Fibroblast of pulmonary artery (primary cell): Measurements from ENCODE around the gene ASIC3.

ENCODE experiments used
- DNase-seq: peaks from one replicate; pipeline ENCODE4 v3.0.0-alpha.2; 2010; ENCODE audit warnings: low read depth
- H3K4me3 ChIP-seq: replicated peaks from 2 replicates; pipeline ENCODE4 v1.5.1; 2011; ENCODE audit warnings: low read depth, mild to moderate bottlenecking, control low read depth, low read length, moderate library complexity
- CTCF ChIP-seq: IDR thresholded peaks from 2 replicates; pipeline ENCODE4 v1.5.1; 2011; ENCODE audit warnings: mild to moderate bottlenecking, control low read depth, low read length, inconsistent platforms; ENCODE audit errors: missing control alignments

Gene ASIC3

GRCh38 chr7:151087245-151088018 lies 39.1 kb downstream of the ASIC3 start:
- peak; percentile 62 for DNase-seq

GRCh38 chr7:151088019-151088855 lies 39.9 kb downstream of the ASIC3 start:
- H3K4me3 ChIP-seq = peak overlapping the region; percentile 79
- TF ChIP-seq CTCF = no peak
- no peak for DNase-seq

More at GRCh38 chr7:151087245-151088018, 39.1 kb downstream of the ASIC3 start:
- H3K4me3 ChIP-seq = peak overlapping the region; percentile 79
- TF ChIP-seq CTCF = no peak

- no peak for TF ChIP-seq CTCF
- peak; percentile 62 for DNase-seq
- peak overlapping the region; percentile 79 for H3K4me3 ChIP-seq
Observed at GRCh38 chr7:151088856-151089699, 40.7 kb downstream of the ASIC3 start.

- TF ChIP-seq CTCF = no peak
- no peak for DNase-seq
- no peak overlapping the region for H3K4me3 ChIP-seq
Observed at GRCh38 chr7:151089893-151090730, 41.8 kb downstream of the ASIC3 start.

- H3K4me3 ChIP-seq = no peak overlapping the region
- TF ChIP-seq CTCF = no peak
- no peak for DNase-seq
Observed at GRCh38 chr7:151091003-151091402, 42.7 kb downstream of the ASIC3 start.

- no peak for DNase-seq
- TF ChIP-seq CTCF = peak; percentile 61
- H3K4me3 ChIP-seq = no peak overlapping the region
Observed at GRCh38 chr7:151091431-151091830, 43.1 kb downstream of the ASIC3 start.
